Suprapubic skin (tissue), 4 donors: ENCODE results near the gene GRWD1.

Source experiments
- CTCF ChIP-seq, 2 donors: fragments of 200-600 bp in 1 of 2; fragments of 450-650 bp in 1 of 2; sonication (generic) in 1 of 2; IDR thresholded peaks; one replicate each; pipeline ENCODE4 v1.5.1; 2016 to 2019; ENCODE audit warnings: antibody characterized with exemption in 2 of 2, mild to moderate bottlenecking in 1 of 2, moderate library complexity in 1 of 2
- EP300 ChIP-seq: sonication (generic); formaldehyde crosslinking; IDR thresholded peaks from one replicate; pipeline ENCODE4 v1.6.1; 2017; ENCODE audit warnings: antibody characterized with exemption
- POLR2A ChIP-seq, 2 donors: fragments of 450-650 bp; IDR thresholded peaks; one replicate each; pipeline ENCODE4 v1.6.1; 2017; ENCODE audit warnings: antibody characterized with exemption in 2 of 2, mild to moderate bottlenecking in 2 of 2, moderate library complexity in 2 of 2
- POLR2AphosphoS5 ChIP-seq, 3 donors: sonication (generic); formaldehyde crosslinking; IDR thresholded peaks; one replicate each; pipeline ENCODE4 v1.6.1; 2017; ENCODE audit warnings: antibody characterized with exemption in 3 of 3

GRCh38 chr19:48450441-48450840, 4.7 kb downstream of the GRWD1 start:
- TF ChIP-seq POLR2AphosphoS5 (IDR thresholded peaks at IDR 0.05) (no peak), CTCF (IDR thresholded peaks at IDR 0.05) (no peak), EP300 (no peak), POLR2A (IDR thresholded peaks at IDR 0.05) (no peak)
